ENCODE measurements around the gene LILRA6. TPM values are rescaled to one million over a fixed set of nuclear protein-coding genes. Genes with fewer than 3 reads are reported as not detected.
"Not testable (repeated sequence)": the region's sequence is repeated elsewhere in the genome, so short reads cannot be mapped to it uniquely, and the experiment has no call there.

LILRA6 gene
- polyA plus RNA-seq, 1 donor = 0.32 TPM

DNA sequence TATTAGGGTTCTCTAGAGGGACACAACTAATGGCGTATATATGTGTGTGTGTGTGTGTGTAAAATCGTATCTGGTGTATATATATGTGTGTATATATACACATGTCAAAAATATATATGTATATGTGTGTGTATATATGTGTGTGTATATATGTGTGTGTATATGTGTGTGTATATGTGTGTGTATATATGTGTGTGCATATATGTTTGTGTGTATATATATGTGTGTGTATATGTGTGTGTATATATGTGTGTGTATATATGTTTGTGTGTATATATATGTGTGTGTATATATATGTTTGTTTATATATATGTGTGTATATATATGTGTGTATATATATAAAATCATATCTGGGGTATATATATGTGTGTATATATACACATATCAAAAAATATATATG, 19.9 kb upstream of the LILRA6 start:
- DNase-seq = no peak

DNA sequence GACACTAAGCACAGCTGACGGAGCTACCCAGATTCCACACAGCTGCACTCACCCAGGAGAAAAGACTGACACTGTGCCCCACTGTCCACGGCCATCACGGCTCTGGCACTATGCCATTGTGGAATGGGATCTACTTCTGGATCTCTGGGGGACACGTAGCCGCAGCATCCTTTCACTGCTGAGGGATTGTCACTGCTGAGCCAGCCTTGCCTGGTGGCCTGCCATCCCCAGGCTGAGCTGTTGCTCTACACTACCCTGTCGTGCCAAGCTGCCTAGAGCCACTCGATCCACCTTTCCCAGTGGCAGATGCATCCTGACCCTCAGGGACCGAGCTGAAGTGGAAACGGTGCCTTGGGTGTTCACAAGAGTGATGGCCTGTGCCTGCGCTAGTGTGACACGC, 19.5 kb upstream of the LILRA6 start:
- DNase-seq = no peak

- no peak for DNase-seq
These were observed 14.5 kb upstream of the LILRA6 start, which contains the start of gene LILRB5 for GRCh38 chr19:54257116-54257480. TSS of gene LILRB5 (minus strand) at chr19:54257273. CDS start at chr19:54257193, 80 bp downstream.

GRCh38 chr19:54256250-54257115, 13.9 kb upstream of the LILRA6 start:
- DNase-seq = no peak

GRCh38 chr19:54255105-54255775, 12.7 kb upstream of the LILRA6 start:
- no peak for DNase-seq

- no peak for DNase-seq
These were observed 11.8 kb upstream of the LILRA6 start for GRCh38 chr19:54254195-54254906.

GRCh38 chr19:54253331-54254194, 11.0 kb upstream of the LILRA6 start:
- no peak for DNase-seq

GRCh38 chr19:54252845-54253244, 10.3 kb upstream of the LILRA6 start:
- no peak for DNase-seq

GRCh38 chr19:54252243-54252642, 9.7 kb upstream of the LILRA6 start:
- no peak for DNase-seq

DNA sequence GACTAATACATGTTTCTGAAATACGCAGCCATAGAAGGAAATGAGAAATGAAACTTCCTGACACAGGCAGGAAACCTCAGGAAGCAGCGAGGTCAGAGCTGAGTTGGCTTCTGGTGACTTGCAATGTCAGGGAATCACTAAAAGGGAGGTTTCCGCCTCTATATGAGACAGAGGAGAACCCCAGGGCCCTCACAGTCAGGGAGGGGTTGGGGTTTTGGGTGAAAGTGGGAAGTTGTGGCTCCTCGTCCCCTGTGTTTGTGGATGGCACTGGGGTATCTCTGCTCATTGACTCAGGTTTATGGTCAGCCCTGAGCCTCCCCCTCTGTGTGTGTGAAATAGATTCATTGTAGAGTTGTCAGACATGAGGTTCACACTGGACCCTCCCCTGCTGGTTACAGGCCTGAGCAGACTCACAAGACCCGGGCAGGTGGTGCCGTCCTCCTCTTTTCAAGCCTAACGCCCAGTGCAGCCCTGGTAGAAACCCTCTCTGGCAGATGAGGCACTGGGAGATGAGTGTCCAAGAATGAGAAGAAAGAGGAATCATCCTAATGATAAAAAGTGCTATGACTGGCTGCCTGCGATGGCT, 5.5 kb upstream of the LILRA6 start:
- DNase-seq = no peak

- no peak for DNase-seq
These were observed 4.7 kb upstream of the LILRA6 start for GRCh38 chr19:54247106-54247930.

GRCh38 chr19:54245936-54246335, 3.3 kb upstream of the LILRA6 start:
- no peak for DNase-seq

GRCh38 chr19:54243809-54244208, 1.2 kb upstream of the LILRA6 start:
- DNase-seq = not testable (repeated sequence)

- not testable (repeated sequence) for DNase-seq
These were observed 356 bp downstream of the LILRA6 start for GRCh38 chr19:54242234-54242633.

DNA sequence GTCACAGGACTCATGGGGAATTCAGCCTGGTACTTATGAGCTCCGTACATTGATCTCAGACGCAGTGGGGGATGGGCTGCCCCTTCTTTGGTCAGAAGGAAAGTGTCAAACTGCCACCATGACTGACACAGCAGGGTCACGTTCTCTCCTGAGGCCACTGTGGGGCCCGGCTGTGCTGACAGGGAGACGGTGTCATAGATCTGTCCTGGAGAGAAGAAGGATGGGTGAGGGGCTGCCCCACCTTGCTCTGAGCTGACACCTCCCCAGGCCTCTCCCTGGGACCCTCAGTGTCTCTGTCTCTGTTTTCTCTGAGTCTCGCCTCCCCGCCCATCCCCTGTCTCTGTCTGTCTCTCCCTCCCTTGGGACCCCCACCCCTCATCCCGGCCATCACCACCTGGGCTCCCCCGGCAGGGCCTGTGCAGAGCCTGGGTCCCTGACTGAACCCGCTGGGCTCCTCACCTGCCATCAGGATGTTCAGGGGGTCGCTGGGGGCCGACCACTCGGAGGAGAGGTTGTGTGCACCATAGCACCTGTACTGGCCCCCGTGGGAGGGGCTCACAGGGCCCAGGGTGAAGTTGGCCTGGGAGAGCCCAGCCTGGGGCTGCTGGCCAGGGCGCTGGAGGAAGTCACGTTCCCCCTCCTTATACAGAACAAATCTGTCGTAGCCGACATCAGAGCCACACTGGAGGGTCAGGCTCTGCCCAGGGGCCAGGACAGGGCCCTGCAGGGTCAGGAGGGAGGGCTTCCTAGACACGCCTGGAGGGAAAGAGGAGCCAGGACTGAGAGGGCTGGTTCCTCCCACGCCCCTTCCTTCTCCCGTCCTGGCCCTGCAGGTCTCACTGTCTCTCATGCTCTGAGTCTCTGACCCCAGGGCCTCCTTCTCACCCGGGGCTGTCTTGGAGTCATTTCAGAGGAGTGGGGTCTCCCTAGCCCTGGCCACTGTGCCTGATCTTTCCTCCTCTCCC, 1.9 kb downstream of the LILRA6 start:
- not testable (repeated sequence) for DNase-seq

GRCh38 chr19:54239491-54240371, 2.9 kb downstream of the LILRA6 start:
- DNase-seq = not testable (repeated sequence)

- DNase-seq = no peak
These were observed 8.6 kb downstream of the LILRA6 start for GRCh38 chr19:54233941-54234340.
